Cerebellar nuclear complex (tissue), 1 donor: ENCODE results near the gene TRMT11.

Source experiments
- DNase-seq, 2 experiments: peaks; one replicate each; lab custom pipeline; 2025; lab: John Stamatoyannopoulos, UW

TRMT11 gene

DNA sequence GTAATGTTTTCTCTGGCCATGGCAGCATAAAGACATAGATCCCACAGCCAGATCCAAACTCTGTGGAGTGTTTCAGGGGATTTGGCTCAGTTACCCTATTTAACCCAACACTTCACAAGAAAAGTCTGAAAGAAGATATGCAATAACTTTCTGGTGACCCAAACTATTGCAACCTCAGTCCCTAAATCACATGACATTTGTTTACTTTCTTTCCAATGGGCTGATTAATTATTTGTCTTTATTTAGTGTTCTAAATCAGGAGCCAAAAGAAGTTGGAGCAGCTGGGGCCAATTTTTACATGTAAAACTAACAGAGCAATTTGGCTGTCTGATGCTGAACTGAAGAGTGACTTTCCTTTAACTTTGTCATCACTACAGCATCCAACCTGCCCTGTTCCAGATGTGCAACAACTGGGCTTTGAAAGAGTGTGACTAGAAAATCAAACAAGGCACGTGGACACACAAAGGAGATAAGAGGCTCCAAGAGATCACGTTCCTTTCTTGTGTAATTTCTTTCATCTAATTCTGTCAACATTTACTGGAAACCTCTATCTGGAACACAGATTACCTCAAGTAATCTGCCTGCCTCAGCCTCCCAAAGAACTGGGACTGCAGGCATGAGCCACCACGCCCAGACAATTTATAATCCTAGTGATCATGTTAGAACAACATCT, 90.8 kb downstream of the TRMT11 start:
- no peak for DNase-seq

DNA sequence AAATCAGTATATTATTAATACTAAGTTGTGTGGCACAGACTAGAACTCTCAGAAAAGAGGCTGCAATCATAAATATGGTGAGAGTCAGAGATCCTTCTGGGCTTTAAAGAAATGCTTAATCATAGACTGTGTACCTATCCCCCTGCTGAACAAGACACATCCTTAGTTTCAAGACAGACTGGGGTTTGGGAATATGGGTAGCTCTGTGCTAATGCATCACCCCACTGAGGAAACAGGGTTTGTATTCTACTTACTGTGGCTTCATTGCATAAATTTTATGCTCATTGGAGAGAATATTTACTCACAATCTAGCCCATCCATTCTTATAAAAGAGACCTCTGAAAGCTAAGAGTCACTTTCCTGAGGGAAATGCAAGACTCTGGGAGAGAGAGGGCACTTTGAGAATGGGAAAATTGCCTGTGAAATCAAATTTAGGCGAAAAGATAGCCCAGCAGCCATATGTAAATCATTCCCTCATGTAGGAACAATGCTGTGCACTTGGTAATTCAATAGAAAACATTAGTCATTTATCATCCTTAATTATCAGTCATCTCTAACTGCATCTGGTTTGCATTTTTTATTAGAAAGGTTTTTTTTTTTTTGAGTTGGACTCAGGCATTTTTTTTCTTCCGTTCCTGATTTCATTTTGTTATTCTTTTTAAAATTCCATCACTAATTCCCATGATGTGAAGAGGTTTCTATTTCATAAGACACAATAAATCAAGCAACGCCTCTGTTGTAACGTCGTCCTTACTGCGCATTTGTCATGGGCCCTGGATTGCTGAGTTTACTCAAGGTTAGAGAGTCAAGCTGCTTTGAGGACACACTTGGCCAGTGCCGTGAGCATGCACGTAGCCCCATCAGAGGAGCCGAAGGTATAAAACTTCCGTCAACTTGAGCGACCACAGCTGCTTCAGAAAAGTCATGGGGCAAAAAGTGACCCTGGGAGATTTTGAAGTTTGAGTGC, 91.8 kb downstream of the TRMT11 start:
- no peak for DNase-seq

DNA sequence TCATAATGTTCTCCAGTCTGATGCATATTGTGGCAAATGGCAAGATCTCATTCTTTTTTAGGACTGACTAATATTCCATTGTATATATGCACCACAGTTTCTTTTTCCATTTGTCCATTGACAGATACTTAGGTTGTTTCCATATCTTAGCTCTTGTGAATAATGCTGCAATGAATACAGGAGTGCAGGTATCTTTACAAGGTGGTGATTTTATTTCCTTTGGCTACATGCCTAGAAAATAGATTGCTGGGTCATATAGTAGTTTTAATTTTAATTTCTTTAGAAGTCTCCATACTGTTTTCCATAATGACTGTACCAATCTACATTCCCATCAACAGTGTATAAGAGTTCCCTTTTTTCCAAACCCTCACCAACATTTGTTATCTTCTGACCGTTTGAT, 97.5 kb downstream of the TRMT11 start:
- DNase-seq = no peak

DNA sequence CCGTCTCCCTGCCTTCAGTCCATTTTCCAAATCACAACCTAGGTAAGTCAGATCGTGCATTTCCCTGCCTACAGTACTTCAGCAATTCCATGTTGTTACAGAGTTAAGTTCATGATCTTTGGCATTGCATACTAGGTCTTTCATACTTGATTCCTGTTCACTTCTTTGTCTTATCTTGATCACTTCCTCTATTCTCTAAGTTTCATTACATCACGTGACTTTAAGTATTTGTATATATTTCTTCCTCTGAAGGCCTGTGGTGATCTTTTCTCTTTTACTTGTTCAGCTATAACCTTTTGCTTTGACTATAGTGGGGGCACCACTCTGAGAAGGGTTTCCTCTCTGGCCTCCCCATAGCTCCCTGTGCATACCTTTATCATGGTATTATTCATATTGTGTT, 100.2 kb downstream of the TRMT11 start:
- no peak for DNase-seq
